GM18858 (cell line): Measurements from ENCODE around the gene CRYBA2.

Experiments used
- ATAC-seq: cut with Tn5 transposase; IDR thresholded peaks from one replicate; pipeline ENCODE4 v1.9.1; 2021; ENCODE audit not compliant: unreplicated experiment

The CRYBA2 gene

DNA sequence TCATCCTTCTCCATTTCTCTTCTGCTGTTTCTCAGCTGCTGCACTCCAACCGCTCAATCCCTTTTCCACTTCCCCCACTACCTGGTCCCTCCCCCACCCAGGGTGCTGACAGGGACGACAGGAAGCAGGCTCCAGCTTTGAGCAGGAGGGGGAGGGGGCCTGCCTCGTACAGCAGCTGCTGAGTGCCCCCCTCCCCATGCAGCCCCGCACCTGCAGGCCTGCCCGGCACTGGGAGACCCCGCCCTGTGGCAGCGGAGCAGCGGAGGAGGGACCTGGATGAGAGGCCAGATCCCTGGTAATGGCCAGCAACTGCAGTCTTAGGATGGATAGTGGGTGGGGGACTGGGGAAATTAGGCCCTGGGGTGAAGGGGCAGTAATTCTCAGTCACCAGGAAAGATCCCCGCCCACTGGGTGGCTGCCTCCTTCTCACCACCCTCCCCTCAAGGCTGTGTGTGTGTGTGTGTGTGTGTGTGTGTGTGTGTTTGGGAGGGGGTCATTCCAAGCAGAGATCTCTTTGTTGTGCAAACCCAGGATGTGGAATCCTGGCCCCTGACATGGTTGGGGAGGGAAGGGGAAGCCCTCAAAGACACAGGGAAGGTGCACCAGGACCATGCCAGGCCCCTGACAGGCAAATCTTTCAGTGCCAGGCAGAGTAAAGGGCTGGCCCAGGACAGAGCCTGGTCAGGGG, 6.8 kb upstream of the CRYBA2 start:
- ATAC-seq = no peak

DNA sequence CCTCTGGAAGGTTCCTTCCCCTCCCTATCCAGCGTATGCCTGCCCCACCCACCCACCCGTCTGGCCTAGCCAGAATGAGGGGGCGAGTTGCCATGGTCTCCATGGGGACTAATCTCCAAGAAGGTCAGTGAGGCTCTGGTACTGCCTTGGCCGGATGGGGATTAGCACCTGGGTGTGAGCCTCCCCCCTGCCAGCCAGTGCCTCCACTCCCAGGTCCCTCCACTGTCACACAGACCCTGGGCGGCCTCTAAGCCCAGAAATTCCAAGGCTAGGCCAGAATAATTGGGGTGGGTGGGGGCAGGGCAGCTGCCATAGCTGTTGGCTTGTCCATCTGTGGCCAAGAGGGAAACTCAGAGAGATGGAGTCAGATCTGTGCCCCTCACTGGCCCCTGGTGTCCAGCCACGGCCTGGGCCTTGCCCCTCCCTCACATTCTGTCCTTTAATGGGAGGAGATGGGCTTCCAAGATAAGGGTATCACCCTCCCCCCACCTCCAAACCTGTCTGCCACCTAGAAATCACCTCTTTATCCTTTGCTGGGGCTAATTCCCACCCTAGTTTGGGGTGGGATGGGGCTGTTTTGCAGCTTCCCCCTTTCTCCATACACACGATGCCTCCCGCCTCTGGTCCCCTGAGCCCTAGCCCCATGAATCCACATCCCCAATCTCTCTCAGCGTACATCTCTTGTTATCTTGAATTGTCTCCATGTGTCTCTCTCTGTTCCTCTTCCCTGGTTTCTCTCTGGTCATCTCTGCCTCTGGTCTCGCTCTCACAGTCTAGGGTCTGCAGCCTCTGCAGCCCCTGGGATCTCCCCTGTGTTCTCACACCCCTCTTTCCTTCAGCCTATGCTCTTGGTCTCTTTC, 6.0 kb upstream of the CRYBA2 start:
- ATAC-seq = no peak

DNA sequence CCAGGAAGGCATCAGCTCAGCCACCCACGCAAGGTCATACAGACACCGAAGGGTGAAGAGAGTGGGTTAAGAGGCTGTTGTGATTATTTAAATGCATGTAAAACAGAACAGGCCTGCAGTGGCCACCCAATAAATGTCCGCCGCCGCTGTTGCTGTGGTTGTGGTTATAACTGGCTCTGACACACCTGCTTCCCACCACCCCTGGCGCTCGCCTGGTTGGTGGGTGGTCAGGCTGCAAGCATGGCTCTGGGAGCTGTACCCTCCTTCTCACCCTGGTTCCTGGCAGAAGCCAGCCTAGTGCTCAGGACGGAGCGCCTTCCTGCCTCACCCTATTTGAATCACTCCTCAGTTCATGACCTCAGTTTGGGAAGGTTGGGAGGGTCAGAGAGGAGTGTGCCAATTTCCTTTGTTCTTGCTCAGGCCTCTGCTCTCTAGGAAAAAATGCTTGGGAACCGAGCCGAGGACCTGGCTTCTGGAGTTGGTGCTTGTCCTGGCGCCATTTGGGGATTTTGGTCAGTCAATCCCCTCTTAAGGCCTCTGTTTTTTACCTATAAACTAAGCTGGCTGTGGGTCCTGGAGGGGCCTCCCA, 5.3 kb upstream of the CRYBA2 start:
- ATAC-seq = no peak

DNA sequence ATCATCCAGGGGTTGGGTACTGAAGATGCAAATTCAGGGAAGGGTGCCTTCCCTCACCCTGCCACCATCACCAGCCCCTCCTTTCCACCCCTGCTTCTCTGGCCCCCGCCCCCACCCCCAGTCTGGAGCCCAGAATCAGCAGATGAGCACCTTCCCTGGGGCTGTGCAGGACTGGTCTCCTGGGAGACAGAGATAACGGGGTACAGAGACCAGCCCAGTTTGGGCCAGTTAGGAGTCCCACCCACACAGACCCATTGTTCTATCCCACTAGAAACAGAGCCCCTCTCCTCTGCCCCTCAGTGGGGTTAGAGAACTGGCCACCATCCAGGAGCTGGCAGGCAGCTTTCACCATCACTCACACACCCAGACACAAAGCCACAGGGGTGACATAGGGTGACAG, 4.5 kb upstream of the CRYBA2 start:
- no peak for ATAC-seq

DNA sequence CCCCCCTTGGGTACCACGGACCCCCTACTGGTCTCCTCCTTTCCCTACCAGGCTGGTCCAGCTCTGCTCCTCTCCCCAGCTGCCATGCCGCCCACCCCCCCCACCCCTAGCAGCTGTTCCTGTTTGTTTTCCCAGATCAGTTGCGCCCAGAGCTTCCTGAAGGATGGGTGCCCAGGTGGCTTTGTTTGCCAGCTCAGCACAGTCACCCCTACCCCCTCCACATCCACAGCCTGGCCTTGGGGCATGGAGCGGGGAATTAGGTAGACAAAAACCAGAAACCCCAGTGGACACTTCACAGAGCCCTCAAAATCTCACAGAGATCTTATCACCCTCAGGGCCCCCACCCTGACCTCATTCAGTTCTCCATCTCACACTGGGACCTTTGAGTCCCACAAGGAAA, 3.7 kb upstream of the CRYBA2 start:
- ATAC-seq = no peak

DNA sequence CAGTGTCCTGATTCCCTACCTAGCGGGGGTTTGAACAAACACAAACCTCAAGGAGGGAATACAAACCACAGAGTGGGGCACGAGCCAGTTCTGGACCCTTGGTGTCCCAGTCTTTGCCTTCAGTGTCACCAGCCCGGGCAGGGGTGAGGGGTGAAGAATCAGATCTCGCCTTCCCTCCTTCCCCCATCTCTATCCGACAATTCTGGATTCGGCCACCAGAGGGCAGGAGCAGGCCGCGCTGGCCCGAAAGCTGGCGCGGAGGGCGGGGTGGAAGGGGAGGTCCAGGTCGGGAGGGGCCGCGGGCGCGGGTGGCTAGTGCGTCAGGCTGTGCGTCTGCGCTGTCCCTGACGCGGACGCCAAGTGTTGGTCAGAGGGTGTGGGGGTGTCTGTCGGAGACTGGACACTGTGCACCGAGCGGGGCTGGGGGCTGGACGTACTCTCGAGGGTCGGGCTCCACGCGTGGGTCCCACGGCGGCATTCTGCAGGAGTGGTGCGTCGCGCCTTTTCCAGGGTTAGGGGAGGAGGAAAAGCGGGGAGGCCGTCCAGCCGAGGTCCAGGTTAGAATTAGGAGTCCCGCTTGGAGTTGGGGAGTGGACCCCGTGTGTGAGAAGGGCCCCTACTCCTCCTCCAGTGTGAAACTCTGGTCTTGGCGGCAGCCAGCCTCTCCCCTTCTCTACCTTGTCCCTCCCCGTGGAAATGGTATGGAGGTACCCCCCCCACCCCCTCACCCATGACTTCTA, 2.9 kb upstream of the CRYBA2 start:
- no peak for ATAC-seq

DNA sequence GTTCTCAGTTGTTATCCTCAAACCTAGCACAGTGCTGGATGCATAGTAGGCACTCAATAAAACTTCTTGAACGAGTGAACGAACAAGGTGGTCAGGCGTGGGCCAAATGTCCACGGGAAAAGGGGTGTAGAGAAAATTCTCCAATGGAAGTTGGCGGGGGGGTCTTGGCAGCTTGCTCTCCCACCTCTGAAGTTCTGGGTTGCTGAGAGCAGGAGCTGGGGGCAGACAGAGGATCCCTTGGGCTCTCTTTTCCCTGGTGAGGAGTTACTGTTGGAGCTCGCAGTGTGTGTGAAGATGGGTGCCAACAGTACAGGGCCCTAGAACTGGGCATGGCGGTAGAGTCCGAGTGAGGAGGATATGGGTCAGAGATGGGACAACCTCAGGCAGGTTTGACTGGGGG, 2.3 kb upstream of the CRYBA2 start:
- ATAC-seq = no peak

DNA sequence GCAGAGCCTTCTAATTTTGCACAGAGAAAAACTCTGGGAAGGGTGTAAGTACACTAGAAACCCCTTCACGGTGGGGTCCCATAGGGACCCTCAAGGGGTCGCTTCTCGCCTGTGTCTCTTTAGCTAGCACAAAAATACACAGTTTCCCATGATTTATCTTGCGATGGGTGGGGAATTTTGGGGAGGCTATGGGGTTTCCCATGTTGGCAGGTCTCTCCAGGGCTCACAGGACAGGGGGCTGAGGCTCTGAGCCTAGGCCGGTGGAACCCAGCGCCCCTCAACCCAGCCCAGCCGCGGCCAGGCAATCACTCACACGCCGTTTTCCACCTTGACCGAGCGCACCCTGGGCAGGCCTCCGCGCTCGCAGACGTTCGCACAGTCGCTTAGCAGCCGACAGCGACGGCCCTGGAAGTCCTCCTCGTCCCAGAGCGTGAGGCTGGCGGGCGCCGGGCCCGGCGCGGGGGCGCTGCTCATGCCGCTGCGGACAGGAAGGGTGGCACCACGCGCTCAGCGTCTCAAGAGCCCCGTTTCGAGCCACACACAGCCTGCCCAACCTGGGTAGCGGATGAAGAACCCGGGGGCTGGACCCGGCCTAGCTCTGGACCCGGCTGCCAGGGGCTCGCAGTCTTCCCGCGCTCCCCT, 398 bp downstream of the CRYBA2 start:
- ATAC-seq = no peak

DNA sequence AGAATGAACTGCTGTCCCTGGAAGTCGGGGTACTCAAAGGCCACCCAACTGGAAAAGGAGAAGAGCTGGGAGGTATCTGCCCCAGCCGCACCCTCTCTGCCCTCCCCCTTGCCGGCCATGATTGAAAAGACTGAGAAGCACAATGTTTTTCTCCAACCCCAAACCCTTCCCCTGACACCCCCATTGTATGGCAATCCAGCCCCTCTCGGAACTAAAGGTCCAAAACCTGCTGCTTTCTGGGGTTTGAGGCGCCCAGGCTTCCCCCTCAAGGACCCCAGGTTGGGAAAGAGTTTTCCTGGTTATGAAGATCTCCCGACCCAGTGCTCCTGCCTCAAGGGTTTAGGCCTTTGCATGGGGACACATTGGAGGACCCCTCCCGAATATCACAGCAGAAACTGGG, 1.0 kb downstream of the CRYBA2 start:
- no peak for ATAC-seq

DNA sequence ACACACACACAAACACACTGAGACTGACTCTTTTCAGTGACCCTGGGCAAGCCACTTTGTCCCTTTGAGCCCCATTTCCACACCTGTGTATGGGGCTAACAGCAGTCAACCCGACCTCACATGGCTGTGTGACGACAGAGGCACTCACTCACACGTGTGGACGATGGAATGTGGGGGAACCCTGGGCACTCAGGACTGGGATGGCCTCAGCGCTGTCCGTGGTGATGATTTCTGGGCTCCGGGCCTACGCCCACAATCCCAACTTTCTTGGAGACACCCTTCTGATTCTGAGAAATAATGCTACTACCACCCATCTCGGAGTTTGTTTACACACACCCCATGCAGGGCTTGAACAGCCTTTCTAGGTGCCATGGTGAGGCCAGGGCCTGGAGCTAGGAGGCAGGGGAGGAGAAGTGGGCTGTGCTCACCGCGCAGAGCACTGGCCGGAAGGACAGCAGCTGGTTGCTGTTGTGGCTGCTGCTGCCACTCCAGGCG, 1.5 kb downstream of the CRYBA2 start:
- ATAC-seq = no peak

DNA sequence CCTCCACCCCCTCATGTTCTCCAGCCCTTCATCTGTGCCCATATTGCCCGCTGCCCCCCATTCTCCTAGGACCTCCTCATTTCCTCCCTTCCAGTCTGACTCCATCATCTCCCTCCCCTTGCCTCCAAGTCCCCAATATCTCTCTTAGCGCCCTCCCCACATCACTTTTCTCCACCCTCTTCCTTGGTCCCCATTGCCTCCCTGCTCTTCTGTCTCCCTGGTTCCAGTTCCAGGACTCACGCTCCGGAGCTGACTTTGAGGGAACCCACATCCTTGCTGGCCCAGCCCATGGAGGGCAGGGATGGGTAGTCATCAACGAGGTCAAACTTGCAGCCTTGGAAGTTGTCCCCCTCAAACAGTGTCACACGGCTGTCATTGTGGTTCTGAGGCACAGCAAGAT, 2.6 kb downstream of the CRYBA2 start:
- ATAC-seq = no peak

DNA sequence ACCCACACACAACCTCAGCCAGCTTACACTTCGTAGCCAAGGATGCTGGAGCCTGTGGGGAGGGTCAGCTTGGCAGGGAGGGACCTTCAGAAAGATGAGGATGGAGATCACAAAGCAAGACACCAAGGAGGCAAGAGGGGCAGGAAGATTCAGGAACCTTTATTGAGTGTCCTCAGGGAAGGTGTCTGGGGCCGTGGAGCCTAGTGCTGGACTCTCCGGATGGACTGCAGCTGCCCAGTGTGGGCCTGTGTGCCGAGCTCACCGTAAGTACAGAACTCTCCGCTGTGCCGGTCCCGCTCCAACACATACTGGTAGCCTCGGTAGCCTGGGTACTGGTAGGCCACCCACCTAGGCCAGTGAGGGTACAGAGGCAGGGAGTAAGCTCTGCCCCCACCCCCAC, 3.2 kb downstream of the CRYBA2 start:
- no peak for ATAC-seq

DNA sequence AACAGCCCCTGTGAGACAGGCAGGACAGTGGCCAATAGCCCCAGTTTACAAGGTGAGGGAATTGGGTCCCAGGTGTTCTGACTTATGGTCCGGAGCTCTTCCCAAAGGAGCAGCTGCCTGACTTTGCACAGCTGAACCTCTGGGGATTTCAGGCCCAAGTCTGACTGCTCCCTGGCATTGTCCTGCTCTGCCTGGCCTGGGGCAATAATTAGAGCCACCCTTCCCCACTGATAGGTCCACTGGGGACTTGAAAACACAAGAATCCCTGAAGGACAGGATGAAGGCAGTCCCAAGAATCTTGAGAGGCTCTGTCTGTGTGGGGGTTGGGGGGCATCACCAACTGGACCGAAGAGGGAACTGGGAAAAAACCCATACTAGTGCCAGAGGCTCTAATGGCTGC, 4.6 kb downstream of the CRYBA2 start:
- ATAC-seq = no peak

DNA sequence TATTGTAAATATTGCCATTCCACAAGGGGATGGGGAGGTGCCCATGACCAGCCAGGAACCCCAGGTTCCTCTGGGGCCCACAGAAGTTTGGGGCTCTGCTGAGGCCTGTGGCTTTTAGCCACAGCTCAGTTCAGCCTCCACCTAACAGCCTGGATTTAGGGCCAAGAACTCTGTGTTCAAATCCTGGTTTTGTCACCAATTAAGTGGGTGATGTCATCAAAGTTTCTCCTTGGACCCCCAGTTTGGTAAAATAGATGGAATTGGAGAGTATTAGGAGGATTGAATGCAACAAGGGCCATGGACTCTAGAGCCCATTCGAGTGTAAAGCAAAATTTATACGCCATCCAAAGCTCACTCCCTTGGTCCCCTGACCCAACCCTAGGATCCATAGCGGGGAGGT, 5.1 kb downstream of the CRYBA2 start:
- ATAC-seq = no peak

DNA sequence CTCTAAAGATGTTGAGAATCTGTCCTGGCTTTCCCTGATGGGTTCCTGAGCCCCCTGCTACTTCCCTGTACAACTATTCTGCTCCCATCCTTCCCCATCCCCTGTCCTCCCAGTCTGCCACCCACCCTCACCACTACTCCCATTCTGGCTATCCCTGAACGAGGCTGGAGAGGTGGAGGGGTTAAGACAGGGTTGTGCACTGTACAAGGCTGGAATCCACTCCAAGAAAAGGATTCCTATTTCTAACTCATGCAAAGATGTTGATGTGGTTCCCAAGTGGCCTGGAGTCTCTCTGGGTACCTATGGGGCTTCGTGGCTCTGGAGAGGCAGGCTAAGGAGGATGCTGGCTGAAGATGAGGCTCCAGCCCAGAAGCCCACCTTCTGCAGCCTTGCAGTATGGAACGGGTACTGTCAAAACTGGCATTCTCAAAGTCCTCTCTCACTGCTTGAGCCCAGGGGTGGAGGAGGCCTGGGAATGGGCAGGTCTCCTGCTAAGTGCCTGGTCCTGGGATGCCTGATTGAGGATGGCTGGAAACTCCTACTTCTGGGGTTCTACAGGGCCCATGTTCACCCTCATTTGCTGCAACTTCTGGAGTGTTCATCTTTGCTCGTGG, 7.0 kb downstream of the CRYBA2 start:
- ATAC-seq = no peak

DNA sequence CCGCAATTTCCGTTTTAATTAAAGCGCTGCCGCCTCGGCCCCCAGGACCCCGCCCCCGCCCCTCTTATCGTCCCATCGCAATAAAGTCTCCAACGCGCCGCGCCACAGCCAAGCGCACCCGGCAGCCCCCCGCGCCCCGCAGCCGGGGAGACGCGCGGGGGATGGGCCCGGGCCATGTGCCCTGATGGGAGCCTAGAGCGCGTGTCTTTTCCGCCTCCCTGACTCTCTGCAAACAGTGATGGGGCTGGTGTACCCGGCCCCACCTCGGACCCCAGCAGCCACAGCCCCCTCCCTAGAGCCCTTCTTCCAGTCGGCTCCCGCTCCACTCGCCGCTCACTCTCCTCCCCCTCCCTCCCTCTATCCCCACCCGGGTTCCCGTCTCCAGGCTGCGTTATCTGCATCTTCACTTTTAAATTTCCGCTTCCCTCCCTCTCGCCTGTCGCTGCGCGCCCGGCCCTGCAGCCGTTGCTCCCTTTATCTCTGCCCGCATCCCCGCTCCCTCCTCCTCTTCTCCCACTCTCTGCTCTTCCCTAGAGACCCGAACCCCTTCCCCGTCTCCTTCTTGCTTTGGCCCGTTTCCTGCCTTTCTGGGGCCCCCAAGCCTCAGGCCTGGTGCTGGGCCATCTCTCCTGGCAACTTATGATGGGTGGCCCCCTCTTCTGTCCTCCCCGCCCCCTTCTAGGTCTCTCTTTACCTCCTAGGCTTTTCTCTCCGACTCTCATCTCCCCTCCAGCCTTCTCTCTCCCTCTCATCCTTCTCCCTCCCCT, 7.7 kb downstream of the CRYBA2 start:
- no peak for ATAC-seq

DNA sequence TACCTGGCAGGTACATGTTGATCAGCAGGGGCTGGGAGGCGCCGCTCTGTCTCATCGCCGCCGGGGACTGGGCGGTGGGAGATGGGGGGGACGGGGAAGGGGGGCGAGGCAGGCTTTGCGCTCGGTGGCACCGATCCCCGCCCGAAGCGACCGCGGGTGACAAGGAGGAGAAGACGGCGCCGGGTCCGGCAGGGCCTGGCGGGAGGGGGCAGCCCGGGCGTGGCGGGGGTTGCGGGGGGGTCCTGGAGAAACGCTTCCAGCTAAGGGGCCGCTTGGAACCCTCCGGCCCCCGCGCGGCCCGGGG, 8.2 kb downstream of the CRYBA2 start, which contains the start of gene FEV:
Gene FEV (minus strand): TSS at position 164 of the 304 bp plus-strand sequence. CDS start 109 bp downstream, at position 55.
- ATAC-seq = no peak

DNA sequence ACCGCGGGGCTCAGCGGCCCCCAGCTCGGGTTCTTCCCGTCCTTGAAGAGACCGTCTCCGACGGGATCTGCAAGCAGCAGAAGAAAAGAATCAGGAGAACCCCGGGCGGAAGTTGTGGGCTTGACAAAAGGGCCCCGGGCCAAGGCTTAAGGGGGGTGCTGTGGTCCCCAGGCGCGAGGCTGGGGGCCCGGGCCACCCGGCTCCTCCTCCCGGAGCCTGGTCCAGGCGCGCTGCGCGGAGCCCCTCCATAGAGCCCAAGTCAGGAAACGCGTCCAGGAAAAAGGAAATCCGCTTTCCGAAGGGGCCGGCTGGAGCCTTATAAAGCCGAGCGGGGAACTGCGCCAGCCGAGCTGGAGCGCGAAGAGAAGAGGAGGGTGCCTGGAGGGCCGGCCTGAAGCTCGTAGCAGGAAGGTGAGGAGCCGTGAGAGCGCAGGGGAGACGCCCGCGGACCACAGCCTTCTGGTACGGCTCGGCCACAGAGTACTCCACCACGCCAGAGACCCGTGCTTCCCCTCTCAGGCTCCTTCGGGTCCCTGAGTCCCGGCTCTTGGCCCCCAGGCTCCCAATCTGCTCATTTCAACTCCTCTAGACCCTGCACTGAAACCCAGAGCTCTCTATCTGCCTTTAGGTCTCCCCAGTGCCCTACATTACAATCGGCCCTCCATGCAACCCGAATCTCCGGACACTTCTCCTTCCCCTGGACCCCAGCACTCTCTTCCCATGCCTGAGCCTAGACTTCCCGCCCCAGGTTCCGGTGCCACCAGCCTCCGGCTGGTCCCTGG, 8.8 kb downstream of the CRYBA2 start:
- no peak for ATAC-seq

DNA sequence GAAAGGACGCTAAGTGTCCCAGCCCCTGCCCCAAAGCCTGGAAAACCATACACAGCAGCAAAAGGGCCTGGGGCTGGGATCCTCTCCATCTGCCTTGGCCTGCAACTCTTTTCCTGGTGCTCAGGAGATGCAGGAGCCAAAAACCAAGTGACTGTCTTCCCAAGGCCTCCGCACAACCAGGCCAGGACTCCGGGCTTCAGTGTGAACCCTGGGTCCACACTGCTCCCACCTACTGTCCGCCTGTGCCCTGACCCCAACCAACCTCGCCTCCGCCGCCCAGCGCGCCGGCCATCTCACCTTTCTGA, 9.3 kb downstream of the CRYBA2 start:
- no peak for ATAC-seq
